NOMO-1 treated with dmso at 0.1 percent for 144 hours (cell line): Measurements from ENCODE around the gene KCNMA1.
"Not testable (repeated sequence)": the region's sequence is repeated elsewhere in the genome, so short reads cannot be mapped to it uniquely, and the experiment has no call there.

ENCODE experiments used
- DNase-seq: peaks from one replicate; lab custom pipeline; 2025; ENCODE audit not compliant: unreplicated experiment; lab: John Stamatoyannopoulos, UW

KCNMA1 gene

DNA sequence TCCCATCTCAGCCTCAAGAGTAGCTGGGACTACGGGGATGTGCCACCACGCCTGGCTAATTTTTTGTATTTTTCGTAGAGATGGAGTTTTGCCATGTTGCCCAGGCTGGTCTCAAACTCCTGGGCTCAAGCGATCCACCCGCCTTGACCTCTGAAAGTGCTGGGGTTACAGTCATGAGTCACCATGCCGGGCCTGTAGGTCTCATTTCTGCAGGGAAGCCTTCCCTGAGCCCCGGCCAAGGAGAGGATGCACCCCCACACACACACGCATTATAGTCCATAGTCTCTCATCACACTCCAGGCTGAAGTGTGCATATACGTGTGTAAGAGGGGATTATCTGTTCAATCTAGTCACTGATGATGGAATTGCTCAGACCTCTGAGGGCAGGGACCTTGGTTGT, 29.3 kb downstream of the KCNMA1 start:
- no peak for DNase-seq

DNA sequence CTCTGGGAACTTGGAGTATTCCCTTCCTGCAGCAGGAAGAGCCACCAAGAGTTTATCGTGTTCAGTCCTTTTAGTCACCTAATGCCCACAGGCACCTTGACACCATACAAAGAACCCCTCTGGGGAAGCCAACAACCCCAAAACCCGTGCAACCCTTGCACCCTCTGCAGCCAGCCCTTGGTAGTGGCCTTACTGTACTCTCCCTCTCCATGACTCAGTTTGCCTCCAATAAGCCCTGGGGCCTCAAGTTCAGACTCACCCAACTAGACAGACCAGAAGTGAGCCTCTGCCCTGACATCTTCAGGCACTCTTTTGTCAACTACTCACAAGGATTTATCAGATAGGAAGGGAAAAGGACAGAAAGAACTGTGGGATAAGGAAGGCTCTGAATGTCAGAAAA, 30.9 kb downstream of the KCNMA1 start:
- DNase-seq: no peak

DNA sequence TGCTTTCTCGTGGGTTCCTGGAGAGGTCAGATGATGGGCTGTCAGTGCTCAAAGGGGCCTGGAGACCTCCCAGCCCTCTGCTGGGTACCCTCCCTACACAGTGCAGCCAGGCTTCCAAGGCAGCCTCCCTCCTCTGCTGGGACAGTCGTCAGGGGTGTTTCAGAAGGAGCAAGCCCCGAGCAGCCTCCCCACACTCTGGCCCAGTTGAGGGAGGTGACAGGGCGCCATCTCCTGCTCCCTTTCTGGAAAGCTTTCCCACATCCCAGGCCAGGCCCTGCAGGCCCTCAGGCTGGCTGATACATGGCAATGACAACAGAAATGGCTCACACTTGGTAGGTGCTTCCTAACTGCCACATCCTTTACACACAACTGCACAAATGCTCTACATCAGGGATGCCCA, 32.1 kb downstream of the KCNMA1 start:
- DNase-seq: no peak

DNA sequence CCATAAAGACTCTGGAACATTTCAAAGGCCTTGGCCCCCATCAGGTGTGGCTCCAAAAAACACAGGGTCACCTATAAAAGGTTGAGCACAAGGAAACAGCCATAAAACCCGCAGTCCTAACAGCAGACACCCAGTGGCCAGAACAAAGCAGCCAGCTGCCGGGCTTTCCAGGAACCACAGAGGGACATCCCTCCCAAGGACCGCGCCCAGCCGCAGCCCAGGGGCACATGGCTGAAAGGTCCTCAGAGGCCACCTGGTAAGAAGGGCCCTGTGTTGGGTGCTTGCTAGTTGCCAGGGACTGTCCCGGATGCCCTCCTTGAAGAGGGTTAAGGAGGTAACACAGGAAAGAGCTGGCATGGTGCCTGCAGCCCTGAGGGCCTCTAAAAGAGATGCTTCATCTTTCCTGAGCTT, 32.7 kb downstream of the KCNMA1 start:
- DNase-seq: no peak

DNA sequence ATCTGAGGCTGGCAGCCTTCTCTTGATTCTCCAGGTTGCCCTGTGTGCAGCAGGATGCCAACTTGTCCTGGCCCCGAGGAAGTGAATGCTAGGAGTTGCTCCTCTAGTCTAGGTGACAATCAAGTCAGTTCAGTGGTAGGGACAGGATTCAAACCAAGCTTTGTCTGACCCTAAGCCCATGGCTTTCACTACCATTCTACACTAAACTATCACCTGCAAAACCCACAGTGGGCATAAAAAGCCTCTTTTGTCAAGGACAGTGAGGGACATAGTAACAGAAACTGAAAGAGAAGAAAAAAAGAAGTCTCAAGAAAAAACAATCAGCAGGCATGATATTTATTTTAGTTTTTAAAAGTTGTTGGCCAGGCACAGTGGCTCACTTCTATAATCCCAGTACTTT, 33.5 kb downstream of the KCNMA1 start:
- no peak for DNase-seq

DNA sequence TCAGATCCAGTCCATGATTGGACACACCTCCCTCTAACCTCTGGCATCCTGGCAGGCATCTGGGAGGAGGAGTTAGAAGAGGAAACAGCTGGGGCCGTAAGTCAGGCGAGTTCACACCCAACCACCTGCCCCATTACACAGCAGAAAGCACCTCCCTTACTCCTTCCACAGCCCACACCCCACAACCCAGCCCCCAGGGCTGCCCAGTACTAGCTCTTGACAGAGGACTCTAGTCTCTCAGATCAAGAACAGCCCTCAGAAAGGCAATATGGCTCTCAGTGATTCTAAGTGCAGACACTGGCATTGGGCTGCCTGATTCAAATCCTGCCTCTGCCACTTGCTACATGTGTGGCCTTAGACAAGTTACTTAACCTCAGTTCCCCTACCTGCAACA, 34.1 kb downstream of the KCNMA1 start:
- DNase-seq: no peak

DNA sequence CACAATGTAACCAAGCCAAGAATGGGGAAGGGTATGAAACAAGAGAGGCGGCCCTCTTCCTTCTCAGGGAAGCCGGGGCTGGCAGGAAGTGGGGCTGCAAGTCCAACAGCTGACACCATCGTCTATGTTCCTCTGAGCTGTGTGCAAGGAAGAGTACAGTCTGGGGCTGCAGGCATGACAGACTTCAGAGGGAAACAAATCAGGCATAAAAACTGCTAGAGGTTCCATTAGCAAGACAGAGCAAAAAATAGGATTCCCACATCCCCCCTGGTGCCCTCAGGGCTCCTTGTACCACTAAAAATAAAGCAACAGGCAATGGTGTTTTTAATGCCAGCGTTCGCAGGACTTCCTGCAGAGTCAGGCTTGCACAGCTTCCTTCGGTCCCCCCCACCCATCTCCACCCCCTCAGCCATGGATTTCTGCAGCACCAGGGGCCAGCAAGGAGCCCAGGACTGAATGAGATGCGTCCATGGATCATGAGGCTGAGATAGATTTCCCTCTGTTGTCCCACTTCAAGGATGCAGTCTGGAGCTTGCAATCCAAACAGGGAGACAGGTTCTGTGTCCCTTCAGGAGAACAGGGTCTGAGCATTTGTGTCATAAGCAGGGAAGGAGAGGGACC, 34.6 kb downstream of the KCNMA1 start:
- no peak for DNase-seq

DNA sequence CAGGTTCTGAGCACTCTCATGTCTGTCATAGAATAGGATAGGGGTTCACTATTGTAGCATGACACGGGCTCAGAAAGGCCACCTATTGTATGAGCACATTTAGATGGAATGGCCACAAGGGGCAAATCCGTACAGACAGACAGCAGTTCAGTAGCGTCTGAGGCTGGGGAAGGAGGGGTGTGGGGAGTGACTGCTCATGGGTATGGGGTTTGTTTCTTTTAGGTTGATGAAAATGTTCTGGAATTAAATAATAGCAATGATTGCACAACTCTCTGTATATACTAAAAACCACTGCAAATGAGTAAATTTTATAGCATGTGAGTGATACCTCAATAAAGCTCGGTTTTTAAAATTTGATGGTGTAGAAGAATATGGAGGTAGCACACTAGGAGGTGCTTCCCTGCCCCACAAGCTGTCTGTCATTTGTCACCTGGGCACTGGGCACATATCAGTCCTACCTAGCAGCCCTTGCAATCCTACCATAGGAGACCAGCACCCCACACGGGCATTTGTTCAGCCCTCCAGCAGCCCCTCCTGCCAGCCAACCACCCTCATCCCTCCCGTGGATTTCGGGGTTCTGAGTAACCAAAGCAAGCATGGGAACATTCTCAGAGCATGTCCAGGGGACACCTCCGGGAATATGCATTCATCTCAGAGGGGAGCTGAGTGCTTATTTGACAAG, 35.2 kb downstream of the KCNMA1 start:
- DNase-seq: no peak

DNA sequence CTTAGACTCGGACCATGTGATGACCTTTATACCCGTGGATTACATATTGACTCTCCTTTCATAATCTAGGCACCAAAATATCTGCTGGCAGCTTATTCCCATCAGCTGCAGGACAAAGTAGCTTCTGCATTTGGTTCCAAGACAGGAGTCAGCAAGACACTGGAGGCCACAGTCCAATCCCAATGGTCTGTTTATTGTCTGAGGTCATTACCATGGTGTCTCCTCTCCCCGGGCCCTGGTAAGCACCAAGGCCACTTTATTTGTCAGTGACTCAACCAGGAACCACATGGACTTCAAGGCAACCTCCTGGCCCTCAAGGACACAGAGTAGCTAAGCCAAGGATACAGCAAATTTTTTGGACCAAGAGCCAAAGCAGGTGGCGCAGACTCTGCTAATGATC, 36.1 kb downstream of the KCNMA1 start:
- no peak for DNase-seq

DNA sequence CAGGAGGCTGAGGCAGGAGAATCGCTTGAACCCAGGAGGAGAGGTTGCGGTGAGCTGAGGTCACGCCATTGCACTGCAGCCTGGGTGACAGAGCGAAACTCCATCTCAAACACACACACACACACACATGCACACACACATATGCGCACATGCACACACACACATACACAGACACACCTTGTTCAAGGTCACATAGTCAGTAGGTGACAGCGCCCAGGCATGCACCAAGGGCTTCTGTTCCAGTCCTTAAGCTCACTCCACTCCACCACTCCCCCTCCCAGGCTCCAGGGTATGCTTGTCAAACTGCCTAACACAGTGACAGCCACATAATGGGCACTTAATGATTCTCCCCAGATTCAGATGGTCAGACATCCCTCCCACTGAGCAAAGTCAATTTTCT, 37.0 kb downstream of the KCNMA1 start:
- no peak for DNase-seq

DNA sequence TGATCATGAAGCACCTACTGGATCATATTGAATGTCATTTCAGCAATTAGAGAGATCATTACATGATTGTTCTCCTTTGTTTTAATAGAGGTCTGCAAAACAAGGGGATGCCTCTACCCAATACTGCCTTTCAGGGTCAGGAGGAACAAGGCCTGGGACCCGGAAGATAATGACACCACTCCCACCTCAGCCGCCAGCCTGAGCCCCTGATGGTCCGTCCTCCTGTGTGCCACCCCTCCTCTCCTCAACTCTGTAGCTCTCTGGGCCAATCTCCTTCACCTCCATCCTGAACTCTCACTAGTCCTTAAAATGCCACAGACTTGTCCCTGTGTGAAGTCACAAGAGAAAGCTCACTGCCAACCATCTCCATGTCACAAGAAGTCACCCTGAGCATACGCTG, 38.0 kb downstream of the KCNMA1 start:
- DNase-seq: no peak

DNA sequence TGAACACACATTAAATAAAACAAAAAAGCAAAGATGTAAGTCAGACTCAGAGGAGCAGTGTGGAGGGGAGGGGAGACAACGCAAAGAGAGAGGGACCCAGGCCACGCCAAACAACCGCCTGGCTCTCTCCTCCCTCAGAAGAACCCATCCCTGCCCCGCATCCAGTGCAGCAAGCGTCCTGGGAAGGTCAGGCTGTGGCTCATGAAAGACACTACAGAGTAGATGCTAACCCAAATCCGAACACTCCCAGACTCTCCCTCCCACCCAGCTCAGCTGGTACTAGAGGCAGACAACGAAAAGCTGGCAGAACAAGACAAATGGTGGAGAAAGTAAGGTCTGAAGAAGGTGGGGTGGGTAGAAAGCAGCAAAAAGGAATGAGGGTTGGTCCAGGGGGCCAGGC, 39.0 kb downstream of the KCNMA1 start:
- DNase-seq: no peak

DNA sequence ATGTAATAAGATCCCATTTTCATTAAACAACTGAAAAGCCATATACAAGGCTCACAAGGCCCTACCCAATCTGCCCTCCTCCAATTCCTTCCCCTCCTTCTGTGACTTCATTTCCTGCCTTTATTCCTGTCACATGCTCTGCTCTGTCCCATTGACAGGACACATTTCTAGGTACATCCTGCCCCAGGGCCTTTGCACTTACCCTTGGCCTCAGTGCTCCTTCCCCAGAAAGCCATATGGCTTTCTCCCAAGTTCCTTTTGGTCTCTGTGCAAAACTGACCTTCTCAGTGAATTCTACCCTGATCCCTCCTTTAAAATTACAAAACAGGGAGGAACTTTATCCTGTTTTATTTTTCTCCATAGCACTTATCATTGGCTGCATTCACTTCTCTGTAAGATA, 40.0 kb downstream of the KCNMA1 start:
- no peak for DNase-seq

DNA sequence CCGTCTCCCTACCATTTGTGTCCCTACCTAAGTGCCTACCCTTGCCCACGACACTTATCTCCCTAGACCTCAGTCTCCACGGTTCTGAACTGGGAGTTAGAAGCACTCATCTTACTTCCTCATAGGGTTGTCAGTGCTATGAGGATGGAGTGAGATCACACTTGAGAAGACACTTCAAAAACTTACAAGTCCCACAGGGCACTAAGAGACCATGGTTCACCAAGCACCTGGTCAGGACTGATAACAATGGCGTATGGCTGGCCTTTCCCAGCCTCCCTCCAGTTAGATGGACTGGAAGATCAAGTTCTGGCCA, 43.2 kb downstream of the KCNMA1 start:
- DNase-seq: no peak

DNA sequence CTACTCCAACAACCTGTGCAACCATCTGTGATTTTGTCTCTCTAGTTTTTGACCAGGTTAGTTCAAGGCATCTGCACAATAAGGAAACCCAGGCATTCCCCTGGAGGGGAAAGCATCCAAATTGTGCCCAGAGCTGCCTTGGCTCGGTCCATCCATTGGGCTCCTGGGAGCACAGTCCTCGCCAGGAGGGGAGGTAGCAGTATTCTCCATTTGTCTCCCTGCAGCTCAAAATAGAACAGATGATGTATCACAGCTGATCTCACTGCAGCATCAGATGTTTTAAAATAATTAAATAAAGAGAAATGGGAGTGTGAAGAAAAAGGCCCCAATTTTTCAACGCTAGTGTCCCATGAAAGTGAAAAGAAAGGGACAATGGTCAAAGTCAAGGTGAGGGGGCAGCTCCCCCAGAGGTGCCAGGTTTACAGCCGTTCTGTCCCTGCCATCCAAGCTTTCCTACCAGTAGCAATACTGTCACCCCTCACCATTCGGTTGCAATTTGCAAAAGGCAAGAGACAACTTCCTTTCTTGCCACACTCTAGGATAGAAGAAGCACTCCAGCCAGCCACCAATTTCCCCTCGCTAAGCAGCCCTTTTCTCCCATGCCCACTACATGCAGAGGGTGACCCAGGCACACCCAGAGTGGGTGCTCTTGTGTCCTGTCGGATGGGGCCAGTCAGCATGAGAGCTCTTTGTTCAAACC, 43.7 kb downstream of the KCNMA1 start:
- no peak for DNase-seq

DNA sequence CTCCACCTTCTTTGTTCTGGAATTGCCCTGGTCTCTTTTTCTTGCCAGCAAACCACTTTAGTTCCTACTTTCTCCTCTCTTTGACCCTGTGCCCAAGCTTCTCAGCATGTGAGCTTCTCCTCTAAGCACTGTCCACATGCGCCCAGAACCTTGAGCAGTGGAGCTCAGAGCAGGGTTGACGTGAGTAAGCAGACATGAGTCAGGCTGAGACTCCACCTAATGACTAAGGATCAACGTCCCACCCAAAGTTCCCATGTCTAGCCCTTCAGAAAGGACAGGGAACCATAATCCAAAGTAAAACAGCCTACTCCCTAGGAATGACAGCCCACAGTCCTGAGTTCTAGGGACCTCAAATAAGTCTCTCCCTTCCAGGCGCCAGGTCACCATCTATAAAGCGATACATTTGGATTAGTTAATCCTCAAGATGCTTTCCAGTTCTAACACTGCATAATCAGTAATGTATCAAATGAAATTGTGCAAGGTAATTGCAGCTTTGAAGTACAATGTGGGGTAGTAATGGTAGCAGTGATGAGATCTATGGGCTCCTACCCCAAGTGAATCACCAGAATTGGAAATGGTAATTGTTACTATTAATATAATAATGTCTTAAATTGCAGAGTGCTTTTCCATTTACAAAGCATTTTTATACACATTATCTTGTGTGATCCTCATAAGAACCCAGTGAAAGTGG, 44.5 kb downstream of the KCNMA1 start:
- DNase-seq: no peak

DNA sequence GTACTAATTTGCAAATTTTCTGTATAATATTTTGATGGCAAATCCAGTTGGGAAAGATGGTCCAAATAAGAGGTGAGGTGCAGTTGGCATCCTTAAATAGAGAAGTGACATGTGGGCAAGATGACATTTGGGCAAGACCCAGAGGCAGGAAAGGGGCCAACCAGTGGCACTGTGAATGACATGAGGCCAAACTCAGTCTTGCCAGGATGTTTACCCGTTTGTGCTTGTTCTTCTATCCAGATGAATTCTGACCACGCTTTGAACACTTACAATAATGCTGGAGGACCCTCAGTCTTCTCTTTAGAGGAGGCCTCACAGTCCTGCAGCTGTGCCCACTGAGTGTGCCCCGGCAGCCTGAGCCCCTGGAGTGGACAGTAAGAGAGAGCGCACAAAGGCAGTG, 45.1 kb downstream of the KCNMA1 start:
- DNase-seq: no peak

DNA sequence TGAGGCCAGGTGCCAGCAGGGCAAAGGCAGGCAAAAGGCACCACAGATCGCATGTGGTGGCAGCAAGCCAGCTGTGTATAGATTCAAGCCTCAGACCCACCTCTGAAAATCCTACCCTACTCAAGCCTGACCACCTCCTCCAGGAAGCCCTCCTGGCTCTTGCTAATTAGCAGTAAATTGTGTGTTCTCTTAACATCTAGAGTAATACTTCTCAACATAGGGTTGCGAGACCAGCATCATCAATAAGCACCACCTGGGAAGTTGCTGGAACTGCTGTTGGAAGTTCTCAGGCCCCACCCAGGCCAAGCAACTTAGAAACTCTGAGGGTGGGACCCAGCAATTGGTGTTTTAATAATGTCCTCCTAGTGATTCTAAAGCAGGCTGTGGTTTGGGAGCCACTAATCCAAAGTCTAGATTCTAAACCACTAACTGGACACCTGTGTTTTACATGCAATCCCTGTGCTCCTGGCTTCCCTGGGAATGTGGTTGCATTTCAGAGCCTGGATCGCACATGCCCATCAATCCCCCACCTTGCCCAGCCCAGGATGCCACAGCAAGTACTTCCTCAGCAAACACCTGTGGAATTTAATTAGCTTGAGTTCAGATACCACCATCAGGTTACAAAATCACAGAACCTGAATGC, 46.2 kb downstream of the KCNMA1 start:
- no peak for DNase-seq

DNA sequence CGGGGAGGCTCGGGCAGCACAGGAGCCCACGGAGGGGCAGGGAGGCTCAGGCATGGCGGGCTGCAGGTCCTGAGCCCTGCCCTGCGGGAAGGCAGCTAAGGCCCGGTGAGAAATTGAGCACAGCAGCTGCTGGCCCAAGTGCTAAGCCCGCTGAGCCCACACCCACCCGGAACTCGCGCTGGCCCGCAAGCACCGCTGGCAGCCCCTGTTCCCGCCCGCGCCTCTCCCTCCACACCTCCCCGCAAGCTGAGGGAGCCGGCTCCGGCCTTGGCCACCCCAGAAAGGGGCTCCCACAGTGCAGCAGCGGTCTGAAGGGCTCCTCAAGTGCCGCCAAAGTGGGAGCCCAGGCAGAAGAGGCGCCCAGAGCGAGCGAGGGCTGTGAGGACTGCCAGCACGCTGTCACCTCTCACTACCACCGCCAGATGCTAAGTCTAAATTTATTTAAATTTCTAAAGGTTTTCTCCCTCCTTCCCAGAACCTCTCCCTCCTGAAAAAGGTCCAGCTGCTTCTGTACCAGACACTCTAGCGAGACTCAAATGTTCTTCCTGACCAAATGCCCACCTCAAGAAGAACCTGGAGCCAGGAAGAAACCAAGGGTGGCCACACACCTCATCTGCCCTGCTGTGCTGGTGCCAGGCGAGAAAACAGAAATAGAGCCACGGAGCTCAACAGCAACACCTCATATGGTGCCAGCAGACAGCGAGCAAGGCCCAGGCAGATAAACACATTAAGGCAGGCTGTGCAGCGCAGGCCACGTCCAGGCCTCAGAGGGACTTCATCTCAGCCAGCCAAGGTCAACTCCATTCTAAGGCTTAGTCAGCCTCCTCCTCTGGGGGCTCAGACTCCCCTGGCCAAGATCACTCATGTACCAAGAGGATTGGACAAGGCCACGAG, 47.0 kb downstream of the KCNMA1 start:
- no peak for DNase-seq

DNA sequence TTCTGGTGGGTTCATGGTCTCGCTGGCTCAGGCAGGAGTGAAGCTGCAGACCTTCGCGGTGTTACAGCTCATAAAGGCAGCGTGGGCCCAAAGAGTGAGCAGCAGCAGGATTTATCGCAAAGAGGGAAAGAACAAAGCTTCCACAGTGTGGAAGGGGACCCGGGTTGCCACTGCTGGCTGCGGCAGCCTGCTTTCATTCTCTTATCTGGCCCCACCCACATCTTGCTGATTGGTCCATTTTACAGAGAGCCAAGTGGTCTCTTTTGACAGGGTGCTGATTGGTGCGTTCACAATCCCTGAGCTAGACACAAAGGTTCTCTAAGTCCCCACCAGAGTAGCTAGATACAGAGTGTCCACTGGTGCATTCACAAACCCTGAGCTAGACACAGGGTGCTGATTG, 47.9 kb downstream of the KCNMA1 start:
- not testable (repeated sequence) for DNase-seq

DNA sequence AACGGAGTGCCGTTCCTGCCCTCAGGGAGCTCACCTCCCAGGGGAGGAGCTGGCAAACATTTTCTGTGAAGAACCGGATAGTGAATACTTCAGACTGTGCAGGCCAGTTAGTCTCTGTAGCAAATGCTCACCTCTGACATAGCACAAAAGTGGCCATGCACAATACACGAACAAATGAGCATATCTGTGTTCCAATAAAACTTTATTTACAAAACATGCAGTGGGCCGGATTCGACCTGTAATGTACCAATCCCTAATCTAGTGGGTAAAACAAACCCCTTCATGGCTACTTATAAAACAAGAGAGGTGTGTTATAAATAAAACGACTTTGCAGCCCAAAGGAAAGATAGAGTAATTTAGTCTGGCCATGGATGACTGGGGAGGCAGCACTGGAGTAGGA, 48.7 kb downstream of the KCNMA1 start:
- no peak for DNase-seq
